ENCODE measurements around the gene TEX10. TPM values are rescaled to one million over a fixed set of nuclear protein-coding genes. Genes with fewer than 3 reads are reported as not detected.
"Not testable (repeated sequence)": the region's sequence is repeated elsewhere in the genome, so short reads cannot be mapped to it uniquely, and the experiment has no call there.

TEX10 gene
- total RNA-seq, 4 donors from 2014 or later, result 10.4 to 16.4 (median 11.2) TPM

GRCh38 chr9:100341889-100342288, 10.9 kb downstream of the TEX10 start:
- Histone ChIP-seq H3K4me3 (no peak overlapping the region), H3K27ac (replicated peaks in 1 of 4) (no peak overlapping the region), H3K9me3 (no peaks in the 10 kb centered on the region), H3K36me3 (peaks cover 0 to 31% (median 17%) of the 10 kb centered on the region in 4 donors), H3K4me1 (peaks cover 0 to 4% (median 0%) of the 10 kb centered on the region in 4 donors), H3K27me3 (no peaks in the 10 kb centered on the region)
- intact Hi-C loops (cut with DNase I), result no loop called here
- no peak for DNase-seq (ENCODE audit: extremely low spot score)
- 99% methylated on average over 3 of the region's 3 CpGs for WGBS
- TF ChIP-seq CTCF (IDR thresholded peaks at IDR 0.05) (no peak), POLR2AphosphoS5 (IDR thresholded peaks at IDR 0.05) (no peak), EP300 (IDR thresholded peaks at IDR 0.05) (no peak), POLR2A (IDR thresholded peaks at IDR 0.05; ENCODE audit: low read depth) (no peak)

GRCh38 chr9:100340224-100340623, 12.5 kb downstream of the TEX10 start:
- WGBS, result 92% methylated on average over 2 of the region's 2 CpGs
- Histone ChIP-seq H3K4me1 (no peaks in the 10 kb centered on the region), H3K9me3 (no peaks in the 10 kb centered on the region), H3K36me3 (peaks cover 0 to 20% (median 9%) of the 10 kb centered on the region in 4 donors), H3K4me3 (no peak overlapping the region), H3K27ac (replicated peaks in 1 of 4) (no peak overlapping the region), H3K27me3 (no peaks in the 10 kb centered on the region)
- TF ChIP-seq CTCF (IDR thresholded peaks at IDR 0.05) (no peak), POLR2A (IDR thresholded peaks at IDR 0.05; ENCODE audit: low read depth) (no peak), POLR2AphosphoS5 (IDR thresholded peaks at IDR 0.05) (no peak), EP300 (IDR thresholded peaks at IDR 0.05) (no peak)
- intact Hi-C loops (cut with DNase I), result no loop called here
- no peak for DNase-seq (ENCODE audit: extremely low spot score)

- H3K27me3 ChIP-seq; H3K9me3 ChIP-seq; intact Hi-C loops (cut with DNase I); H3K4me3 ChIP-seq; H3K4me1 ChIP-seq; DNase-seq (ENCODE audit: extremely low spot score); H3K27ac ChIP-seq (replicated peaks in 1 of 4): not testable (repeated sequence)
- peaks cover 0 to 26% (median 7%) of the 10 kb centered on the region in 4 donors for H3K36me3 ChIP-seq
- WGBS, result 100% methylated on average over 4 of the region's 5 CpGs
Measured at GRCh38 chr9:100338736-100339135, 14.0 kb downstream of the TEX10 start.

GRCh38 chr9:100324594-100325200, 28.0 kb downstream of the TEX10 start:
- H3K4me3 ChIP-seq, result no peak overlapping the region
- H3K36me3 ChIP-seq, result peaks cover 5 to 47% (median 26%) of the 10 kb centered on the region in 4 donors
- no peaks in the 10 kb centered on the region for H3K9me3 ChIP-seq
- no peak for DNase-seq (ENCODE audit: extremely low spot score)
- 53% methylated on average over 4 of the region's 4 CpGs for WGBS
- no peaks in the 10 kb centered on the region for H3K27me3 ChIP-seq
- TF ChIP-seq POLR2AphosphoS5 (IDR thresholded peaks at IDR 0.05) (no peak), CTCF (IDR thresholded peaks at IDR 0.05) (peak; percentile 46 to 53 (median 51)), EP300 (IDR thresholded peaks at IDR 0.05) (no peak)
- H3K4me1 ChIP-seq, result peaks cover 0 to 3% (median 0%) of the 10 kb centered on the region in 4 donors
- no peak overlapping the region for H3K27ac ChIP-seq (replicated peaks in 1 of 4)
- intact Hi-C loops (cut with DNase I), result loop anchor here (10.0 kb wide), 2 partner anchors 270 to 1140 kb away; no protein-coding TSS in a partner anchor

GRCh38 chr9:100322954-100323536, 29.7 kb downstream of the TEX10 start:
- peaks cover 5 to 56% (median 39%) of the 10 kb centered on the region in 4 donors for H3K36me3 ChIP-seq
- intact Hi-C loops (cut with DNase I), result loop anchor here (10.0 kb wide), 2 partner anchors 272 to 1138 kb away; no protein-coding TSS in a partner anchor
- no peak overlapping the region for H3K4me3 ChIP-seq
- no peak overlapping the region for H3K27ac ChIP-seq (replicated peaks in 1 of 4)
- H3K27me3 ChIP-seq, result no peaks in the 10 kb centered on the region
- no peak for DNase-seq (ENCODE audit: extremely low spot score)
- H3K4me1 ChIP-seq, result no peaks in the 10 kb centered on the region
- TF ChIP-seq POLR2A (IDR thresholded peaks at IDR 0.05; ENCODE audit: low read depth) (no peak), CTCF (IDR thresholded peaks at IDR 0.05) (peak; percentile 47 to 80 (median 54)), POLR2AphosphoS5 (IDR thresholded peaks at IDR 0.05) (no peak), EP300 (IDR thresholded peaks at IDR 0.05) (no peak)
- H3K9me3 ChIP-seq, result no peaks in the 10 kb centered on the region
- WGBS, result 66% methylated on average over 3 of the region's 3 CpGs
